Measurements from ENCODE around the gene CBFB. TPM values are rescaled to one million over a fixed set of nuclear protein-coding genes. Genes with fewer than 3 reads are reported as not detected.

Gene CBFB
- total and polyA plus RNA-seq, 12 donors = 13.0 to 41.2 (median 27.1) TPM

DNA sequence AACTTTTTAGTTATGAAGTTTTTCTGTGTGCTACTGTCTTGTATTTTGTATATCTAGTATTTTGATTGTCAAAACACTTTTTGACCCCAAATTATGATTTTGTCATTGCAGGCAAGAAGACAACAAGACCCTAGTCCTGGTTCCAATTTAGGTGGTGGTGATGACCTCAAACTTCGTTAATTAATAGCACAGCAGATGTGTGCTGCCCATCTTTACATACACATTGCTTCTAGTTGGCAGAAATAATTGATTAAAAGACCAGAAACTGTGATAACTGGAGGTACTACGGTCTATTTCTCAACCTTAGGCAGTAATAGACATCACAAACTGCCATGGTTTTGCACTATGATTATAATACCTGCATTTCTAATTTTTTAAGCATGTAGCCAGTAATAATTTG lies 69.7 kb downstream of the CBFB start:
- Histone ChIP-seq H3K4me3 (no peak overlapping the region), H3K36me3 (replicated peaks in 1 of 2) (peaks cover 0 to 7% of the 10 kb centered on the region in 2 donors), H3K9me3 (replicated peaks in 1 of 3) (no peaks in the 10 kb centered on the region), H3K27ac (no peak overlapping the region), H3K27me3 (no peaks in the 10 kb centered on the region), H3K4me1 (replicated peaks in 1 of 2) (no peaks in the 10 kb centered on the region)
- 84 to 90% (median 90%) methylated on average over 2 of the region's 2 CpGs for WGBS, 4 donors
- no peak for DNase-seq
- TF ChIP-seq POLR2A (IDR thresholded peaks at IDR 0.05) = no peak
- TF ChIP-seq, protein P1, sequence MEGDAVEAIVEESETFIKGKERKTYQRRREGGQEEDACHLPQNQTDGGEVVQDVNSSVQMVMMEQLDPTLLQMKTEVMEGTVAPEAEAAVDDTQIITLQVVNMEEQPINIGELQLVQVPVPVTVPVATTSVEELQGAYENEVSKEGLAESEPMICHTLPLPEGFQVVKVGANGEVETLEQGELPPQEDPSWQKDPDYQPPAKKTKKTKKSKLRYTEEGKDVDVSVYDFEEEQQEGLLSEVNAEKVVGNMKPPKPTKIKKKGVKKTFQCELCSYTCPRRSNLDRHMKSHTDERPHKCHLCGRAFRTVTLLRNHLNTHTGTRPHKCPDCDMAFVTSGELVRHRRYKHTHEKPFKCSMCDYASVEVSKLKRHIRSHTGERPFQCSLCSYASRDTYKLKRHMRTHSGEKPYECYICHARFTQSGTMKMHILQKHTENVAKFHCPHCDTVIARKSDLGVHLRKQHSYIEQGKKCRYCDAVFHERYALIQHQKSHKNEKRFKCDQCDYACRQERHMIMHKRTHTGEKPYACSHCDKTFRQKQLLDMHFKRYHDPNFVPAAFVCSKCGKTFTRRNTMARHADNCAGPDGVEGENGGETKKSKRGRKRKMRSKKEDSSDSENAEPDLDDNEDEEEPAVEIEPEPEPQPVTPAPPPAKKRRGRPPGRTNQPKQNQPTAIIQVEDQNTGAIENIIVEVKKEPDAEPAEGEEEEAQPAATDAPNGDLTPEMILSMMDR (IDR thresholded peaks at IDR 0.05) = no peak
- intact Hi-C loops (cut with DNase I) = no loop called here

DNA sequence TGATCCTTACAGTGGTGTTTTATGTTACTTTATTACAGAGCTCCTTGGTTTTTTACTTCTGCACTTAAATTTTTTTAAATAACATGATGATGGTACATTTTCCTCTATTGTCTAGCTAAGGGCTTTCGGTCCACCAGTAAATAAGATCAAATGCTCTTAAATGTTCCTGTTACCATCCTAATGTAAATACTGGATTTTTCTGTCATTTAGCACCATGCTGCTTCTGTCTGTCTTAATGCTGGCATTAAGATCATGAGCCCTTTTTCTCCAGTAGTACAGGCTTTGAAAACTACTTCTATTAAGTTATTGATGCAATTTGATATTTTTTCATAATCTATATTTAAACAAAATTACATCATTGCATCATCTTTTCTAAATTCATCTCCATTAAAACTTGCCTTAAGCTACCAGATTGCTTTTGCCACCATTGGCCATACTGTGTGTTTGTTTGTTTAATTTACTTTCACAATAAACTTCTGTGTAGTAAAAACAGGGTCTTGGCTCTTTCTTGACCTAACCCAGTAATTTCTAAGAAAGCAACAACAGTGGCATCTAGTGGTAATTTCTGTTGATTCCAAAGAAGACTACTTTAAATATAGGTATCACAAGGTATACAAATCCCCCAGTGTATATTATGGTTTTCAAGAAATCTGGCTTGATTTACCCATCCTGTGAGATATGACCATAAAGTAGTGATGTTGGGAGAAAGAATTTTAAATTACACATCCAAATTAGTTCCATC lies 71.8 kb downstream of the CBFB start:
- Histone ChIP-seq H3K9me3 (replicated peaks in 1 of 3) (no peaks in the 10 kb centered on the region), H3K27me3 (no peaks in the 10 kb centered on the region), H3K4me1 (replicated peaks in 1 of 2) (no peaks in the 10 kb centered on the region), H3K27ac (no peak overlapping the region), H3K4me3 (no peak overlapping the region), H3K36me3 (replicated peaks in 1 of 2) (peaks cover 0 to 7% of the 10 kb centered on the region in 2 donors)
- no peak for DNase-seq
- 94 to 100% (median 96%) methylated on average over 1 of the region's 1 CpG for WGBS, 4 donors
- TF ChIP-seq, protein P1 (IDR thresholded peaks at IDR 0.05) = peak in 4 of 6 experiments; percentile 13 to 35 (median 30)
- TF ChIP-seq POLR2A (IDR thresholded peaks at IDR 0.05) = no peak
- intact Hi-C loops (cut with DNase I) = loop anchor here in 1 of 2 donors (5.0 kb wide), 1 partner anchor 123 kb away; no protein-coding TSS in a partner anchor

DNA sequence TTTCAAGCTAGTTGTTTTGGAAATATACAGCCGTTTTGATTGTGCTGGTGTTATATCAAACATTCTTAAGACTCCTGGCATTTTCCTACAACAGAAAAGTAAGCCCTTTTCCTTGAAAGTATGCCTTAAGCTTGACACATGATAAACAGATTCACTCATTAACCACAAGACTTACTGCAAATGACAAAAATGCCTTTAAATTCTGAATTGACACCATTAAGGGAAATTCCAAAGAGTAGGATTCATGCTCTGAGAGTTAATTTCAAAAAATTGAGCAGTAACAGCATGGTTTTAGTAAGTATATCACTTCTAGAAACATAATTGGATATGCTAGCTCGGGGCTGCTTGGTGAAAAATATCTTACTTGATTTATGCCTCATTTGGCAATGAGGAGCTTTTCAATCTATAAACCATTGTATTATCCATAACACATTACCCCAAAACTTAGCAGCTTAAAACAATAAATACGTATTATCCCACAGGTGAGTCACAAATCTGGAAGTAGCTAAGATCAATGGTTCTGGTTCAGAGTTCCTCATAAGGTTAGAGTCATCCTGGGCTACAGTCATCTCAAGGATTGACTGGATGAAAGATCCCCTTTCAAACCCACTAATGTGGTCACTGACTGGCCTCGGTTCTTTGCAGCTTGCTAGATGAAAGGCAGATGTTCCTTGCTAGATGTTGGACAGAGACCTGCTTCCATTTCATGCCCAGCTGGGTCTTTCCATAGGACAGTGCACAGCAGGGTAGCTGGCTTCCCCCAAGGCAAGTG lies 72.5 kb downstream of the CBFB start:
- Histone ChIP-seq H3K4me1 (replicated peaks in 1 of 2) (no peaks in the 10 kb centered on the region), H3K4me3 (no peak overlapping the region), H3K9me3 (replicated peaks in 1 of 3) (no peaks in the 10 kb centered on the region), H3K27ac (no peak overlapping the region), H3K27me3 (no peaks in the 10 kb centered on the region), H3K36me3 (replicated peaks in 1 of 2) (peaks cover 0 to 7% of the 10 kb centered on the region in 2 donors)
- TF ChIP-seq, protein P1 (IDR thresholded peaks at IDR 0.05) = no peak
- intact Hi-C loops (cut with DNase I) = loop anchor here in 1 of 2 donors (5.0 kb wide), 1 partner anchor 124 kb away; no protein-coding TSS in a partner anchor
- no peak for DNase-seq
- WGBS, 4 donors = 87 to 94% (median 93%) methylated on average over 4 of the region's 4 CpGs

DNA sequence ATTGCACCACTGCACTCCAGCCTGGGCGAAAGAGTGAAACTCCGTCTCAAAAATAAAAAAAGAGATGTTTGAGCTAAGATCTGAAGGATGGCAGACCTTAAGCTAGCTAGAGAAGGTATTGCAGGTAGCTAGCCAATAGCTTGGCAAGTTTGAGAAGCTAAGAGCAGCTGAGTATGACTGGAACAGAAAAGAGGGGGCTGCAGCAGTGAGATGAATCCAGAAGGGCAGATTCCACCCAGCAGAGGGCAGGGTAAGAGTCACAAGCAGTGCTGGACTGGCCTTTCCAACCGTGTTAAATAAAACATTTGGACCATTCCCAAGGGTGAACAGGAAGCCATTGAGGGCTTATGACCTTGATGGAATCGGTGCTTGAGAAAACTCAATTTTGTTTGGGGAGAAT lies 75.1 kb downstream of the CBFB start:
- peaks cover under 1 to 1% of the 10 kb centered on the region in 2 donors for H3K4me1 ChIP-seq (replicated peaks in 1 of 2)
- intact Hi-C loops (cut with DNase I) = loop anchor here in 1 of 2 donors (5.0 kb wide), 1 partner anchor 127 kb away; no protein-coding TSS in a partner anchor
- H3K9me3 ChIP-seq (replicated peaks in 1 of 3) = no peaks in the 10 kb centered on the region
- TF ChIP-seq, protein P1 (IDR thresholded peaks at IDR 0.05) = peak in 5 of 6 experiments; percentile 22 to 47 (median 34)
- TF ChIP-seq POLR2A (IDR thresholded peaks at IDR 0.05) = no peak
- H3K4me3 ChIP-seq = no peak overlapping the region
- H3K36me3 ChIP-seq (replicated peaks in 1 of 2) = peaks cover 0 to 7% of the 10 kb centered on the region in 2 donors
- peak in 6 of 7 donors; percentile 31 to 63 (median 49) for DNase-seq
- no peaks in the 10 kb centered on the region for H3K27me3 ChIP-seq
- H3K27ac ChIP-seq = no peak overlapping the region
- 43 to 49% (median 45%) methylated on average over 4 of the region's 4 CpGs for WGBS, 4 donors

Data from adrenal gland (tissue), 12 donors.